ENCODE data around the gene GPATCH4.
A peak's percentile ranks its signal among the peaks of the same experiment; 100 is the strongest.
"Not testable (repeated sequence)": the region's sequence is repeated elsewhere in the genome, so short reads cannot be mapped to it uniquely, and the experiment has no call there.

The GPATCH4 gene

DNA sequence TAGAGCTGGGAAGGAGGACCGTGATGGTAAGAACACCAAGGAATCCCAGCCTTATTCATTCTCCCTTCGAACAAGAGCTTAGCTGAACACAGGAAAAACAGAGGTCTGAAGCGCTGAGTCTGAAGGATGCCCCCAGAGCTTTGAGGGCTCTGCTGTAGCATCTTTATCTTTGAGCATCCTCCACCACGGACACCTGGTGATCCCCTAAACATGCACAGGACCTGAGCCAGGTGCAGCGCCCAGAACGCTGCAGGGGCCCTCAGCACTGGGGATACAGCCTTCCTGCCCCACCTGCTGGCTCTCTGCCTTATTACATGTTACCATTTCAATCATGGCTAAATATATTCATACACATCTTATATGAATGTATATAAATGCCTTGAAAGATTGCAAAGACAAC, 7.7 kb upstream of the GPATCH4 start:
- no peak overlapping the region for H3K9ac ChIP-seq (ENCODE audit: low read length)
- H3K4me3 ChIP-seq (ENCODE audit: low read depth in 1 of 2, low read length in 2 of 2): no peak overlapping the region
- H3K27me3 ChIP-seq (ENCODE audit: control insufficient read depth in 1 of 2, insufficient read depth in 2 of 2, low read length in 2 of 2): no peaks in the 10 kb centered on the region
- H3K36me3 ChIP-seq (ENCODE audit: insufficient read depth, low read length): no peaks in the 10 kb centered on the region
- no peaks in the 10 kb centered on the region for H3K9me3 ChIP-seq (ENCODE audit: low read length)
- H3K27ac ChIP-seq (ENCODE audit: low read depth, low read length): no peak overlapping the region
- no peaks in the 10 kb centered on the region for H3K4me1 ChIP-seq (ENCODE audit: insufficient read depth, low read length)

DNA sequence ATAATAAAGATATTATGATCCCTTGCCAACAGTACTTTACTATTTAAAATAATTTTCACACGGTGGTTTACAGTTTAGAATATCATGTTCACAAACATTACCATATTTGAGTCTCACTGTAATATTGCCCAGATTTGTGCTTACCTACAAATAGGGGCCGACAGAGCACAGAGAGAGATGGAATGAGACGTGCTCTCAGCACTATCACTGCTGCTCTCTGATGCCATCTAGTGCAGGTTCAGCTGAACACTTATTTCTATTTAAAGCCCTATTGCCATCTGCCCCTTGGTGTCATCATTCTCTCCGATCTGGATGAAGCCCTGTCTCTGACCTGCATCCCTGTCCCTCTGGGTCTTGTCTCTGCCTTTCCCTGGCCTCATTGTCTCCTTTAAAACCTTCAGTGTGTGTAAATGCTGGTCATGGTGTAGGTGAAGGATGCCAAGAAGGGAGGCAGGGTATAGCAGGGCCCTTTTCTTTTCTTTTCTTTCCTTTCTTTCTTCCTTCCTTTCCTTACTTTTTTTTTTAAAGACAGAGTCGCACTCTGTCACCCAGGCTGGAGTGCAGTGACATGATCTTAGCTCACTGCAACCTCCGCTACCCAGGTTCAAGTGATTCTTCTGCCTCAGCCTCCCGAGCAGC, 6.9 kb upstream of the GPATCH4 start:
- H3K9ac ChIP-seq (ENCODE audit: low read length): no peak overlapping the region
- no peak overlapping the region for H3K4me3 ChIP-seq (ENCODE audit: low read depth in 1 of 2, low read length in 2 of 2)
- H3K4me1 ChIP-seq (ENCODE audit: insufficient read depth, low read length): no peaks in the 10 kb centered on the region
- H3K27me3 ChIP-seq (ENCODE audit: control insufficient read depth in 1 of 2, insufficient read depth in 2 of 2, low read length in 2 of 2): no peaks in the 10 kb centered on the region
- H3K9me3 ChIP-seq (ENCODE audit: low read length): no peaks in the 10 kb centered on the region
- no peak overlapping the region for H3K27ac ChIP-seq (ENCODE audit: low read depth, low read length)
- no peaks in the 10 kb centered on the region for H3K36me3 ChIP-seq (ENCODE audit: insufficient read depth, low read length)

DNA sequence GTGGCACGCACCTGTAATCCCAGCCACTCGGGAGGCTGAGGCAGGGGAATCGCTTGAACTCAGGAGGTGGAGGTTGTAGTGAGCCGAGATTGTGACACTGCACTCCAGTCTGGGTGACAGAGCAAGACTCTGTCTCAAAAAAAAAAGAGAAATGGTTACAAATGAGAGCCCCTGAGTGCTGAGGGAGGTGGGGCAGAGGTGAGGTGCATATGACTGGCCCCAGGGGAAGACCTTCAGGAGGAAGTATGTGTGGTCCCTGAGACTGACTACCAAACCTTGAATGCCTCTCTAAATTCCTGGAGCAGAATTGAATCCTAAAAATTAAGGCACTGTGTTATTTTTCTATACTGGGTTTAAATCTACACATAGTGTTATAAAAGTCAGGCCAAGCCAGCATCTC, 6.1 kb upstream of the GPATCH4 start:
- not testable (repeated sequence) for H3K27ac ChIP-seq (ENCODE audit: low read depth, low read length); H3K27me3 ChIP-seq (ENCODE audit: control insufficient read depth in 1 of 2, insufficient read depth in 2 of 2, low read length in 2 of 2); H3K9ac ChIP-seq (ENCODE audit: low read length); H3K4me1 ChIP-seq (ENCODE audit: insufficient read depth, low read length); H3K4me3 ChIP-seq (ENCODE audit: low read depth in 1 of 2, low read length in 2 of 2); H3K9me3 ChIP-seq (ENCODE audit: low read length); H3K36me3 ChIP-seq (ENCODE audit: insufficient read depth, low read length)

DNA sequence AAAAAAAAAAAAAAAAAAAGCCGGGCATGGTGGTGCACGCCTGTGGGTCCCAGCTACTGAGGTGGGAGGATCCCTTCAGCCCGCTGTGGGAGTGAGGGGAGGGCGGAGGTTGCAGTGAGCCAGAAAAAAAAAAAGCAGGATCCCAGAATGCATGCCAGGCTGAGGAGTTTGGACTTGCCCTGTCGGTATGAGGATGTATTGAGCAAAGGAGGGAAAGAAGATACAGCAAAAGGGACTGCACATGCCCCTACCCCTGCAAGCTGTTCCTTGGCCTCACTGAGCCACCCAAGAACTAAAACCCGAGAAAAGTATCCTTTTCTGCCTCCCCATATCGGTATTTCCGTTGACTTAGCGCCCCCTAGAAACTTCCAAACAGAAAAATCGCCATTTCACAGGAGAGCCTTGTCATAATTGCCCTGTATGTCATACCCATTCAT, 1.3 kb upstream of the GPATCH4 start:
- H3K36me3 ChIP-seq (ENCODE audit: insufficient read depth, low read length): peaks cover 13% of the 10 kb centered on the region
- H3K27ac ChIP-seq (ENCODE audit: low read depth, low read length): no peak overlapping the region
- peaks cover 11% of the 10 kb centered on the region for H3K4me1 ChIP-seq (ENCODE audit: insufficient read depth, low read length)
- no peak overlapping the region for H3K9ac ChIP-seq (ENCODE audit: low read length)
- no peak overlapping the region for H3K4me3 ChIP-seq (ENCODE audit: low read depth in 1 of 2, low read length in 2 of 2)
- no peaks in the 10 kb centered on the region for H3K27me3 ChIP-seq (ENCODE audit: control insufficient read depth in 1 of 2, insufficient read depth in 2 of 2, low read length in 2 of 2)
- H3K9me3 ChIP-seq (ENCODE audit: low read length): no peaks in the 10 kb centered on the region

DNA sequence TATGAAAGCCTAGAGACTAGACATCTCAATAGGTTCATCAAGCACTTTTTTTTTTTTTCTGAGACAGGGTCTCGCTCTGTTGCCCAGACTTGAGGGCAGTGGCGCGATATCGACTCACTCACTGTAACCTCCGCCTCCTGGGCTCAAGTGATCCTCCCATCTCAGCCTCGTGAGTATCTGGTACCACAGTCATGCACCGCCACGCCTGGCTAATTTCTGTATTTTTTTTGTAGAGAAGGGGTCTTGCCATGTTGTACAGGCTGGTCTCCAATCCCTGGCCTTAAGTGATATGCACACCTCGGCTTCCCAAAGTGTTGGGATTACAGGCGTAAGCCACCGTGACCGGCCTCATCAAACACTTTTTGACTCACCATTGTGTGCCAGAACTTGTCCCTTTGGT, 613 bp upstream of the GPATCH4 start:
- Histone ChIP-seq H3K9ac (ENCODE audit: low read length) (peak overlapping the region; percentile 22), H3K36me3 (ENCODE audit: insufficient read depth, low read length) (peaks cover 20% of the 10 kb centered on the region), H3K4me3 (ENCODE audit: low read depth in 1 of 2, low read length in 2 of 2) (peak overlapping the region; percentile 12 to 84), H3K9me3 (ENCODE audit: low read length) (no peaks in the 10 kb centered on the region), H3K27ac (ENCODE audit: low read depth, low read length) (peak overlapping the region; percentile 90), H3K27me3 (ENCODE audit: control insufficient read depth in 1 of 2, insufficient read depth in 2 of 2, low read length in 2 of 2) (no peaks in the 10 kb centered on the region), H3K4me1 (ENCODE audit: insufficient read depth, low read length) (peaks cover 11% of the 10 kb centered on the region)

DNA sequence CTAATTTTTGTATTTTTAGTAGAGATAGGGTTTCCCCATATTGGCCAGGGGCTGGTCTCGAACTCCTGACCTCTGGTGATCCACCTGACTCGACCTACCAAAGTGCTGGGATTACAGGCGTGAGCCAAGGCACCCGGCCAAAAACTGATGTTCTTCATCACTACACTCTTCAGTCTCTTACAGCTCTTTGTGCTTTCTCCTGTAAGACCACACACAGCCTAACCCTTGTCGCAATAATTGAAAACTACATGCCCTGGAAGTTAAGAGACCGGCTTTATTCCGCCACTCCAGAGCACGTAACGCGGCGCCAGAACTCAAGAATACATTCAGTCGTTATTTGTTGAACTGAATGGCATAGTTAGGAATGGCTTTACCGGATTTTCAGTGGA, 552 bp downstream of the GPATCH4 start:
- Histone ChIP-seq H3K4me3 (ENCODE audit: low read depth in 1 of 2, low read length in 2 of 2) (peak overlapping the region; percentile 84), H3K27me3 (ENCODE audit: control insufficient read depth in 1 of 2, insufficient read depth in 2 of 2, low read length in 2 of 2) (no peaks in the 10 kb centered on the region), H3K9ac (ENCODE audit: low read length) (peak overlapping the region; percentile 22), H3K36me3 (ENCODE audit: insufficient read depth, low read length) (peaks cover 31% of the 10 kb centered on the region), H3K27ac (ENCODE audit: low read depth, low read length) (peak overlapping the region; percentile 90), H3K9me3 (ENCODE audit: low read length) (no peaks in the 10 kb centered on the region), H3K4me1 (ENCODE audit: insufficient read depth, low read length) (peaks cover 11% of the 10 kb centered on the region)

DNA sequence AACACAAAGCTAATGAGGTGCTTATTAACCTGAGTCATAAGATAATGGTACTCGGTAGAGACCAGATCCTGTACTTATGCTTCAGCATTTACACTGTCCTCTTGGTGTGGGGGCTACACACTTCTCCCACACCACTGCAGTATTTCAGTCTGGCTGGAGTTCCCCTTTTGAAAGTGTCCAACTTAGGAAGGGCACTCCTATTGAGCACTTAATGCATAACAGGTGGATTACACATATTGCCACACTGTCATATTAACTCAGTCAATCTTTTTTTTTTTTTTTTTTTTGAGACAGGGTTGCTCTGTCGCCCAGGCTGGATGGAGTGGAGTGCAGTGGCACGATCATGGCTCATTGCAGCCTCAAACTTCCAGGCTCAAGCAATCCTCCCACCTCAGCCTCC, 1.5 kb downstream of the GPATCH4 start:
- H3K4me1 ChIP-seq (ENCODE audit: insufficient read depth, low read length): peaks cover 11% of the 10 kb centered on the region
- no peaks in the 10 kb centered on the region for H3K9me3 ChIP-seq (ENCODE audit: low read length)
- H3K36me3 ChIP-seq (ENCODE audit: insufficient read depth, low read length): peaks cover 39% of the 10 kb centered on the region
- H3K27me3 ChIP-seq (ENCODE audit: control insufficient read depth in 1 of 2, insufficient read depth in 2 of 2, low read length in 2 of 2): no peaks in the 10 kb centered on the region
- H3K4me3 ChIP-seq (ENCODE audit: low read depth in 1 of 2, low read length in 2 of 2): no peak overlapping the region
- H3K9ac ChIP-seq (ENCODE audit: low read length): no peak overlapping the region
- H3K27ac ChIP-seq (ENCODE audit: low read depth, low read length): no peak overlapping the region

DNA sequence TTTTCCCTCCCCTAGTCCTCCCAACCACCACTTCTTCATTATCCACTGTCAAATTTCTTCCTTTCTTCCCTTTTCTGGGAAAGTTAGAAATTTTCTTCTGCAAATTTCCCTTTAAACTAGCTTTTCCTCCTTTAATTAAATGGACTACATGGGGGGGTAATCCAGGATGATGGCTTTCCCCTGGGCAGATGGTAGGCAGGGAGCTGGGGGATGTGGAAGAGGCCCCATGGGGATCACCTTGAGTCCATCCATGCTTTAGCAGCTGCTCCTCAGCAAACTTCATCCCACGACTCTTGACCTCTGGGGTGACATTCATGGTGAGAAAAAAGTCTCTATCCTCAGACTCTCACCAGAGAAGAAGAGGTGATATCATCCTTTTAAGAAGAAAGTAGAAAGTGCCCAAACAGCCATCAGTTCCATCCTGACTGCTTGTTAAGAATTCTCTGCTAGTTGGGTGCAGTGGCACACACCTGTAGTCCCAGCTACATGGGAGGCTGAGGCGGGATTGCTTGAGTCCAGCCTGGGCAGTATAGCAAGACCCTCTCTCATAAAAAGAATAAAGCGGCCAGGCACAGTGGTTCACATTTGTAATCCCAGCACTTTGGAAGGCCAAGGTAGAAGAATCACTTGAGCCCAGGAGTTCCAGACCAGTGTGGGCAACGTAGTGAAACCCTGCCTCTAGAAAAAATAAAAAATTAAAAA, 2.4 kb downstream of the GPATCH4 start:
- Histone ChIP-seq H3K27me3 (ENCODE audit: control insufficient read depth in 1 of 2, insufficient read depth in 2 of 2, low read length in 2 of 2) (no peaks in the 10 kb centered on the region), H3K36me3 (ENCODE audit: insufficient read depth, low read length) (peaks cover 49% of the 10 kb centered on the region), H3K9ac (ENCODE audit: low read length) (no peak overlapping the region), H3K4me1 (ENCODE audit: insufficient read depth, low read length) (peaks cover 11% of the 10 kb centered on the region), H3K4me3 (ENCODE audit: low read depth in 1 of 2, low read length in 2 of 2) (no peak overlapping the region), H3K9me3 (ENCODE audit: low read length) (no peaks in the 10 kb centered on the region), H3K27ac (ENCODE audit: low read depth, low read length) (no peak overlapping the region)

DNA sequence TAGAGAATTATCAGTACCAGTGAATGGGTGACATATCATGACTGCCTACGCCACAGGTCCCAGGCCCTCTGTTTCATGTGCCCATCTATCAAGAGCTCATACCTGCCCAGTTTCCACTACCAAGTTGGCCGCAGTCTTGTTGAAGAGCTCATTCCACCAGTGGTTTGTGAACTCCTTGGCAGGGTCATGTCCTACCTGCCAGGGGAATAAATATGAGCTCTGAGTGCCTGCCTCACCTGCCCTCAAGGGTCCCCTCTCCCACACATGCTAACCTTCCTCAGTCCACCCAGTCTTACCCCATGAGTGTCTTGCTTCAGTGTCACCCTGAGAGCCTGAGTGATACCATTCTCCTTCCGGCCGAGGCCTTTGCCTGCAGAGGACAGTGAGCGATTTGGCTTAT, 3.2 kb downstream of the GPATCH4 start:
- Histone ChIP-seq H3K9me3 (ENCODE audit: low read length) (no peaks in the 10 kb centered on the region), H3K9ac (ENCODE audit: low read length) (no peak overlapping the region), H3K4me3 (ENCODE audit: low read depth in 1 of 2, low read length in 2 of 2) (no peak overlapping the region), H3K36me3 (ENCODE audit: insufficient read depth, low read length) (peaks cover 52% of the 10 kb centered on the region), H3K4me1 (ENCODE audit: insufficient read depth, low read length) (peaks cover 11% of the 10 kb centered on the region), H3K27ac (ENCODE audit: low read depth, low read length) (no peak overlapping the region), H3K27me3 (ENCODE audit: control insufficient read depth in 1 of 2, insufficient read depth in 2 of 2, low read length in 2 of 2) (no peaks in the 10 kb centered on the region)

DNA sequence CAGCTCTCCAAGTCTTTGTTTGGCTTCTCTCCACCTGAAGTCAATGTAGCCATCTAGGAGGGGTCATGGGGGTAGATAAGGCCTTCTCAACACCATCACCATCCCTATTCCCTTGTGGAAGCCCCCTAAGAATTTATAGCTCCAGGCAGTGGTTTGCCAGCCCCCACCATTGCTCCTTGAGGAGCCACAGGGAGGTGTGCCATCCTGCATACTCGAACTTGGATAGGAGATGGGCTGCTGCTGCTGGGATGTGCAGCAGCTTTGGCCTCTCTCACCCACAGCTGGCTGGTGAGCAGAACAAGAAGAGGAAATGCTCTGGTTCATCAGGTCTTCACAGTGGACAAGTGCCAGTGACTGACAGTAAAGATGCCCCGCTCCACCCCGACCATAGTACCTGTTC, 4.9 kb downstream of the GPATCH4 start:
- Histone ChIP-seq H3K36me3 (ENCODE audit: insufficient read depth, low read length) (peaks cover 52% of the 10 kb centered on the region), H3K27ac (ENCODE audit: low read depth, low read length) (no peak overlapping the region), H3K9ac (ENCODE audit: low read length) (no peak overlapping the region)

DNA sequence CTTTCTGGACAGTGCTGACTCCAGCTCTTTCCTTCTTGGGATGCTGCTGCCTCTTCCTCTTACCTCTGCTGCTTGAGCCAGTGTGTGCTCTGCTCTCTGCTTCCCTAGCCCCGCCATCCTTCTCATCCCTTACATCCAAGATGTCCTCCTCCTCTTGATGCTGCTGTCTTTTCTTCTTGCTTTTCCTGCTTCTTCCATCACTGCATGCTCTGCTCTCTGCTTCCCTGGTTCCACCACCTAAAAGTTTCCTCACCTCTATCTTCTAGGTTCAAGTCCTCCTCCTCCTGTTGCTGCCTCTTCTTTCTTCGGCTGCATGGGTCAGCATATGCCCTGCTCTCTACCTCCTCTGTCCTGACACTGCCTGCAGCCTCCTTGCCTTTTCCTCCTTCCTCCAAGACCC, 6.3 kb downstream of the GPATCH4 start:
- Histone ChIP-seq H3K36me3 (ENCODE audit: insufficient read depth, low read length) (peaks cover 52% of the 10 kb centered on the region), H3K4me3 (ENCODE audit: low read depth in 1 of 2, low read length in 2 of 2) (no peak overlapping the region), H3K9me3 (ENCODE audit: low read length) (no peaks in the 10 kb centered on the region), H3K4me1 (ENCODE audit: insufficient read depth, low read length) (peaks cover 12% of the 10 kb centered on the region), H3K9ac (ENCODE audit: low read length) (no peak overlapping the region), H3K27me3 (ENCODE audit: control insufficient read depth in 1 of 2, insufficient read depth in 2 of 2, low read length in 2 of 2) (no peaks in the 10 kb centered on the region), H3K27ac (ENCODE audit: low read depth, low read length) (no peak overlapping the region)

More for the DNA sequence above, 4.9 kb downstream of the GPATCH4 start:
- Histone ChIP-seq H3K4me3 (ENCODE audit: low read depth in 1 of 2, low read length in 2 of 2) (no peak overlapping the region), H3K4me1 (ENCODE audit: insufficient read depth, low read length) (peaks cover 7% of the 10 kb centered on the region), H3K9me3 (ENCODE audit: low read length) (no peaks in the 10 kb centered on the region), H3K27me3 (ENCODE audit: control insufficient read depth in 1 of 2, insufficient read depth in 2 of 2, low read length in 2 of 2) (no peaks in the 10 kb centered on the region)

DNA sequence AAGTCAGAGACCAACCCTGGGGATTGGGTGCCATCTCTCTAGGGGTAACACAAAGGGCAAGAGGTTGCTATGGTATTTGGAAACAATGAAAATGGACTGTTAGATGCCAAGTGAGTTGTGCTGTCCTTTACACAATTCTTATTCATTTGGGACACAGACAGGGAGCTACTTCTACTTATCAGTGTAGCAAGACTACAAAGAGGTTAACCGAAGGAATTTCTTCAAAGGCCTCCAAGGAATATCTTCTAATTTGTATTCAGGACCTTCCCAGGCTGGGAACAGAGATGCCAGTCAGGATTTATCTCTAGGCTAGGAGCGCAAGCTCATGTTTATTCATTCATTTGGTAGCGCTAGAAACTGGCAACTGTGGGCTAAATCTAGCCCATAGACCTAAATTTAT, 7.1 kb downstream of the GPATCH4 start:
- no peak overlapping the region for H3K9ac ChIP-seq (ENCODE audit: low read length)
- H3K4me1 ChIP-seq (ENCODE audit: insufficient read depth, low read length): peaks cover 12% of the 10 kb centered on the region
- H3K4me3 ChIP-seq (ENCODE audit: low read depth in 1 of 2, low read length in 2 of 2): no peak overlapping the region
- H3K27ac ChIP-seq (ENCODE audit: low read depth, low read length): no peak overlapping the region
- peaks cover 52% of the 10 kb centered on the region for H3K36me3 ChIP-seq (ENCODE audit: insufficient read depth, low read length)
- no peaks in the 10 kb centered on the region for H3K27me3 ChIP-seq (ENCODE audit: control insufficient read depth in 1 of 2, insufficient read depth in 2 of 2, low read length in 2 of 2)
- no peaks in the 10 kb centered on the region for H3K9me3 ChIP-seq (ENCODE audit: low read length)
